ENCODE results near the gene DCUN1D3. TPM values are rescaled to one million over a fixed set of nuclear protein-coding genes. Genes with fewer than 3 reads are reported as not detected.
"Not testable (repeated sequence)": the region's sequence is repeated elsewhere in the genome, so short reads cannot be mapped to it uniquely, and the experiment has no call there.

The DCUN1D3 gene
- total RNA-seq, 2 donors from 2014 or later, result 10.0 to 13.4 TPM

GRCh38 chr16:20814784-20815183 lies 85.4 kb downstream of the DCUN1D3 start:
- Histone ChIP-seq H3K36me3 (no peaks in the 10 kb centered on the region), H3K4me1 (no peaks in the 10 kb centered on the region), H3K4me3 (no peak overlapping the region), H3K9me3 (no peaks in the 10 kb centered on the region), H3K27ac (no peak overlapping the region), H3K27me3 (no peaks in the 10 kb centered on the region)
- TF ChIP-seq CTCF (IDR thresholded peaks at IDR 0.05), result no peak
- DNase-seq (ENCODE audit: low spot score), result no peak

GRCh38 chr16:20812510-20812909 lies 87.6 kb downstream of the DCUN1D3 start:
- Histone ChIP-seq H3K9me3 (no peaks in the 10 kb centered on the region), H3K36me3 (no peaks in the 10 kb centered on the region), H3K4me1 (peaks cover 0 to 3% of the 10 kb centered on the region in 2 donors), H3K27me3 (no peaks in the 10 kb centered on the region), H3K4me3 (no peak overlapping the region), H3K27ac (no peak overlapping the region)
- TF ChIP-seq CTCF (IDR thresholded peaks at IDR 0.05), result no peak
- no peak for DNase-seq (ENCODE audit: low spot score)

GRCh38 chr16:20811889-20812439 lies 88.2 kb downstream of the DCUN1D3 start:
- no peaks in the 10 kb centered on the region for H3K9me3 ChIP-seq
- H3K27me3 ChIP-seq, result no peaks in the 10 kb centered on the region
- no peaks in the 10 kb centered on the region for H3K36me3 ChIP-seq
- H3K4me3 ChIP-seq, result no peak overlapping the region
- TF ChIP-seq CTCF (IDR thresholded peaks at IDR 0.05), result no peak
- no peak for DNase-seq (ENCODE audit: low spot score)
- peaks cover 0 to 7% of the 10 kb centered on the region in 2 donors for H3K4me1 ChIP-seq
- no peak overlapping the region for H3K27ac ChIP-seq

- Histone ChIP-seq H3K9me3 (no peaks in the 10 kb centered on the region), H3K27me3 (no peaks in the 10 kb centered on the region), H3K36me3 (no peaks in the 10 kb centered on the region), H3K4me1 (peaks cover 0 to 16% of the 10 kb centered on the region in 2 donors), H3K27ac (no peak overlapping the region), H3K4me3 (no peak overlapping the region)
- no peak for DNase-seq (ENCODE audit: low spot score)
- no peak for TF ChIP-seq CTCF (IDR thresholded peaks at IDR 0.05)
Measured at GRCh38 chr16:20807862-20808261, 92.3 kb downstream of the DCUN1D3 start.

GRCh38 chr16:20806168-20807050 lies 93.7 kb downstream of the DCUN1D3 start, which contains the start of the genes ERI2 and REXO5:
Gene ERI2 (minus strand): TSS chr16:20806472. CDS start chr16:20806430, 42 bp downstream.
Gene REXO5 (plus strand): TSS chr16:20806527. CDS start chr16:20806954, 427 bp downstream.
- Histone ChIP-seq H3K27ac (peak within 1 kb of the TSS; percentile 88 to 89), H3K4me3 (peak within 1 kb of the TSS; percentile 71 to 79), H3K36me3 (no peaks in the 10 kb centered on the region), H3K4me1 (peaks cover 0 to 16% of the 10 kb centered on the region in 2 donors), H3K9me3 (no peaks in the 10 kb centered on the region), H3K27me3 (no peaks in the 10 kb centered on the region)
- peak in 1 of 2 donors; percentile 67 for TF ChIP-seq CTCF (IDR thresholded peaks at IDR 0.05)
- peak; percentile 93 for DNase-seq (ENCODE audit: low spot score)

- not testable (repeated sequence) for H3K9me3 ChIP-seq; H3K36me3 ChIP-seq; H3K27me3 ChIP-seq; DNase-seq (ENCODE audit: low spot score)
- Histone ChIP-seq H3K4me1 (peaks cover 0 to 16% of the 10 kb centered on the region in 2 donors), H3K4me3 (peak overlapping the region; percentile 71 to 79), H3K27ac (peak overlapping the region; percentile 88 to 89)
Measured at GRCh38 chr16:20805684-20806167, 94.4 kb downstream of the DCUN1D3 start.

All from right atrium auricular region (tissue), 2 donors.